ENCODE measurements around the gene ODAD2.

The ODAD2 gene

GRCh38 chr10:27861781-27862180, 137.1 kb downstream of the ODAD2 start:
- no peaks in the 10 kb centered on the region for H3K27me3 ChIP-seq (replicated peaks; ENCODE audit: control insufficient read depth, insufficient read depth, low read length)
- TF ChIP-seq CTCF (IDR thresholded peaks at IDR 0.05; ENCODE audit: insufficient read depth, low read length, poor library complexity, severe bottlenecking) = no peak
- H3K36me3 ChIP-seq (ENCODE audit: control insufficient read depth, insufficient read depth, low read length) = no peaks in the 10 kb centered on the region
- no peak overlapping the region for H3K4me3 ChIP-seq (replicated peaks; ENCODE audit: low read depth, low read length)
- DNase-seq (ENCODE audit: extremely low read depth, insufficient read length) = no peak

- Histone ChIP-seq H3K36me3 (ENCODE audit: control insufficient read depth, insufficient read depth, low read length) (no peaks in the 10 kb centered on the region), H3K27me3 (replicated peaks; ENCODE audit: control insufficient read depth, insufficient read depth, low read length) (no peaks in the 10 kb centered on the region; the same call in 1 of the 2 replicates), H3K4me3 (replicated peaks; ENCODE audit: low read depth, low read length) (no peak overlapping the region)
- DNase-seq (ENCODE audit: extremely low read depth, insufficient read length) = no peak
- TF ChIP-seq CTCF (IDR thresholded peaks at IDR 0.05; ENCODE audit: insufficient read depth, low read length, poor library complexity, severe bottlenecking) = no peak
These were observed 141.3 kb downstream of the ODAD2 start for GRCh38 chr10:27857616-27858015.

GRCh38 chr10:27844223-27844622, 154.7 kb downstream of the ODAD2 start:
- Histone ChIP-seq H3K27me3 (replicated peaks; ENCODE audit: control insufficient read depth, insufficient read depth, low read length) (no peaks in the 10 kb centered on the region), H3K4me3 (replicated peaks; ENCODE audit: low read depth, low read length) (no peak overlapping the region), H3K36me3 (ENCODE audit: control insufficient read depth, insufficient read depth, low read length) (no peaks in the 10 kb centered on the region)
- no peak for DNase-seq (ENCODE audit: extremely low read depth, insufficient read length)
- no peak for TF ChIP-seq CTCF (IDR thresholded peaks at IDR 0.05; ENCODE audit: insufficient read depth, low read length, poor library complexity, severe bottlenecking)

GRCh38 chr10:27838901-27839300, 160.0 kb downstream of the ODAD2 start:
- no peak for TF ChIP-seq CTCF (IDR thresholded peaks at IDR 0.05; ENCODE audit: insufficient read depth, low read length, poor library complexity, severe bottlenecking)
- H3K27me3 ChIP-seq (replicated peaks; ENCODE audit: control insufficient read depth, insufficient read depth, low read length) = no peaks in the 10 kb centered on the region; the same call in 1 of the 2 replicates
- DNase-seq (ENCODE audit: extremely low read depth, insufficient read length) = no peak
- H3K36me3 ChIP-seq (ENCODE audit: control insufficient read depth, insufficient read depth, low read length) = no peaks in the 10 kb centered on the region
- H3K4me3 ChIP-seq (replicated peaks; ENCODE audit: low read depth, low read length) = no peak overlapping the region

- Histone ChIP-seq H3K4me3 (replicated peaks; ENCODE audit: low read depth, low read length) (no peak overlapping the region), H3K36me3 (ENCODE audit: control insufficient read depth, insufficient read depth, low read length) (no peaks in the 10 kb centered on the region), H3K27me3 (replicated peaks; ENCODE audit: control insufficient read depth, insufficient read depth, low read length) (no peaks in the 10 kb centered on the region; the same call in 1 of the 2 replicates)
- DNase-seq (ENCODE audit: extremely low read depth, insufficient read length) = no peak
- no peak for TF ChIP-seq CTCF (IDR thresholded peaks at IDR 0.05; ENCODE audit: insufficient read depth, low read length, poor library complexity, severe bottlenecking)
These were observed 160.5 kb downstream of the ODAD2 start for GRCh38 chr10:27838361-27838760.

GRCh38 chr10:27834476-27834875, 164.4 kb downstream of the ODAD2 start:
- no peaks in the 10 kb centered on the region for H3K36me3 ChIP-seq (ENCODE audit: control insufficient read depth, insufficient read depth, low read length)
- H3K27me3 ChIP-seq (replicated peaks; ENCODE audit: control insufficient read depth, insufficient read depth, low read length) = no peaks in the 10 kb centered on the region; the same call in 1 of the 2 replicates
- no peak overlapping the region for H3K4me3 ChIP-seq (replicated peaks; ENCODE audit: low read depth, low read length)
- no peak for DNase-seq (ENCODE audit: extremely low read depth, insufficient read length)
- TF ChIP-seq CTCF (IDR thresholded peaks at IDR 0.05; ENCODE audit: insufficient read depth, low read length, poor library complexity, severe bottlenecking) = no peak

All from GM06990 (cell line).